HepG2 (cell line): ENCODE measurements around the gene MDP1. TPM values are rescaled to one million over a fixed set of nuclear protein-coding genes. Genes with fewer than 3 reads are reported as not detected.

ENCODE experiments used
- ATAC-seq: fragments of 200-7000 bp; cut with Tn5 transposase; 3 replicates; pipeline ENCODE4 v1.9.1; 2020; ENCODE audit warnings: mild to moderate bottlenecking, moderate library complexity
- BruUV-seq: library from RNA; stranded (reverse); fragments of 400-500 nt; replicated peaks from 2 replicates; lab custom pipeline; 2021; lab: Mats Ljungman, UMichigan
- CTCF ChIA-PET: fragments of 300-600 bp; formaldehyde crosslinking; extraction: SDS; loops from one replicate; lab custom pipeline; 2021; ENCODE audit warnings: low total read pairs, inconsistent platforms, low intra/inter-chr PET ratio; lab: Yijun Ruan, JAX
- POLR2A ChIA-PET: fragments of 350-600 bp; sonication (Branson Sonifier 250); formaldehyde crosslinking; loops from one replicate; lab custom pipeline; 2020; ENCODE audit warnings: antibody characterized with exemption, inconsistent platforms; lab: Yijun Ruan, JAX
- DNase-seq: peaks from one replicate; pipeline ENCODE4 v3.0.0-alpha.2; 2015; ENCODE audit warnings: low spot score
- FAIRE-seq: peaks from 3 replicates; lab custom pipeline; 2011; peaks lifted over from hg19 to GRCh38; lab: Jason Lieb, UNC
- H2AFZ ChIP-seq: one replicate; pipeline ENCODE4 v1.6.1; 2011; ENCODE audit warnings: low read length, inconsistent platforms
- H3K27ac ChIP-seq: fragments of 300-600 bp; 3 replicates; pipeline ENCODE4 v1.8.0; 2011; ENCODE audit warnings: mixed run types, mild to moderate bottlenecking, mixed read lengths, low read length, inconsistent platforms; ENCODE audit not compliant: insufficient read depth; ENCODE audit errors: extremely low read length
- H3K27me3 ChIP-seq, 2 experiments: fragments of 200-600 bp in 1 of 2; 2 replicates in 1 of 2; 3 replicates in 1 of 2; pipeline versions ENCODE4 v1.6.0 to v1.8.0; 2011; ENCODE audit warnings: low read length in 2 of 2, mild to moderate bottlenecking in 2 of 2, moderate library complexity in 2 of 2, inconsistent platforms in 1 of 2; ENCODE audit not compliant: insufficient read depth in 2 of 2, control insufficient read depth in 1 of 2
- H3K36me3 ChIP-seq, 2 experiments: fragments of 200-600 bp in 1 of 2; replicated peaks in 1 of 2; 2 replicates in 1 of 2; 3 replicates in 1 of 2; pipeline versions ENCODE4 v1.5.1 to v1.8.0; 2011; ENCODE audit warnings: low read length in 2 of 2, inconsistent platforms in 1 of 2; ENCODE audit not compliant: insufficient read depth in 2 of 2, control insufficient read depth in 1 of 2
- H3K4me1 ChIP-seq: 2 replicates; pipeline ENCODE4 v1.5.1; 2012; ENCODE audit warnings: low read length, inconsistent platforms; ENCODE audit not compliant: insufficient read depth
- H3K4me2 ChIP-seq: 2 replicates; pipeline ENCODE4 v1.6.0; 2011; ENCODE audit warnings: low read depth, low read length, inconsistent platforms
- H3K4me3 ChIP-seq, 3 experiments: fragments of 200-600 bp in 1 of 3; sonication (generic), shearing (Covaris generic) in 1 of 3; replicated peaks in 1 of 3; 2 replicates each; pipeline ENCODE4 v1.5.1; 2011 to 2016; ENCODE audit warnings: low read length in 3 of 3, inconsistent platforms in 2 of 3, low read depth in 2 of 3, mild to moderate bottlenecking in 2 of 3, control low read depth in 1 of 3, mixed read lengths in 1 of 3; ENCODE audit not compliant: insufficient read depth in 1 of 3
- H3K79me2 ChIP-seq: one replicate; pipeline ENCODE4 v1.6.1; 2011; ENCODE audit warnings: low read length, inconsistent platforms; ENCODE audit not compliant: insufficient read depth
- H3K9ac ChIP-seq: 2 replicates; pipeline ENCODE4 v1.6.0; 2011; ENCODE audit warnings: mild to moderate bottlenecking, low read depth, low read length, inconsistent platforms; ENCODE audit not compliant: insufficient read depth
- H3K9me3 ChIP-seq: 2 replicates; pipeline ENCODE4 v1.5.1; 2012; ENCODE audit warnings: mild to moderate bottlenecking, low read length
- H4K20me1 ChIP-seq: 2 replicates; pipeline ENCODE4 v1.6.0; 2011; ENCODE audit warnings: inconsistent platforms, mild to moderate bottlenecking, low read length, moderate library complexity; ENCODE audit not compliant: insufficient read depth
- AGO2 ChIP-seq: fragments of 200-400 bp; formaldehyde crosslinking; optimal IDR thresholded peaks from 2 replicates; pipeline ENCODE3; 2017; ENCODE audit warnings: mild to moderate bottlenecking, low read depth, low read length, moderate library complexity
- ATF7 ChIP-seq, 2 experiments: fragments of 450-650 bp in 1 of 2; sonication (generic) in 1 of 2; formaldehyde crosslinking in 1 of 2; IDR thresholded peaks; 2 replicates each; pipeline versions ENCODE4 v1.4.0 to v1.6.1; 2016 to 2020; ENCODE audit warnings: antibody characterized with exemption in 1 of 2, mild to moderate bottlenecking in 1 of 2, missing genetic modification reagents in 1 of 2
- NFYB ChIP-seq: sonication (generic); formaldehyde crosslinking; IDR thresholded peaks from 2 replicates; pipeline ENCODE4 v1.4.0; 2020; ENCODE audit warnings: missing genetic modification reagents
- NRL ChIP-seq: sonication (generic); formaldehyde crosslinking; IDR thresholded peaks from 2 replicates; pipeline ENCODE4 v1.5.0; 2020; ENCODE audit warnings: missing genetic modification reagents, mild to moderate bottlenecking, moderate library complexity, borderline replicate concordance
- SIN3B ChIP-seq: fragments of 150-350 bp; IDR thresholded peaks from 2 replicates; pipeline ENCODE4 v1.6.1; 2014; ENCODE audit warnings: low read length
- ZNF263 ChIP-seq: sonication (generic); formaldehyde crosslinking; IDR thresholded peaks from 2 replicates; pipeline ENCODE4 v1.4.0; 2020; ENCODE audit warnings: missing genetic modification reagents
- ZNF547 ChIP-seq: sonication (generic); formaldehyde crosslinking; IDR thresholded peaks from 2 replicates; pipeline ENCODE4 v1.5.1; 2020; ENCODE audit warnings: mild to moderate bottlenecking, missing genetic modification reagents
- ZNF83 ChIP-seq: sonication (generic); formaldehyde crosslinking; IDR thresholded peaks from 2 replicates; pipeline ENCODE4 v1.4.0; 2020; ENCODE audit warnings: missing genetic modification reagents, mild to moderate bottlenecking, borderline replicate concordance
- WGBS: methylation state at CpG from one replicate; pipeline ENCODE4 v1.1.6; 2017; ENCODE audit warnings: low lambda C conversion rate; 5-methylcytosine and 5-hydroxymethylcytosine counted together
- in situ Hi-C: cut with HindIII; loops from 2 replicates; pipeline ENCODE4 v1.10.0; 2017; ENCODE audit warnings: low pct_unique_long_range_greater_than_20kb; ENCODE audit not compliant: extremely low pct_ligation_motif_present
- intact Hi-C: fragments of 100-400 bp; cut with micrococcal nuclease; formaldehyde crosslinking; loops from one replicate; pipeline ENCODE4 v1.10.0; 2022; ENCODE audit not compliant: unreplicated experiment
- polyA plus RNA-seq, 8 experiments: library from polyadenylated mRNA; depleted of rRNA in 3 of 8; stranded (reverse) in 7 of 8; unstranded in 1 of 8; fragments of >200 nt; fragmentation: Illumina TruSeq in 4 of 8; extraction: Trizol in 4 of 8; gene quantifications; 2 replicates each; pipeline versions ENCODE4 v1.2.1 to v1.2.3, GENCODE V29; 2011 to 2016; ENCODE audit warnings: low read depth in 4 of 8, missing spikeins in 1 of 8, mixed read lengths in 1 of 8; ENCODE audit not compliant: insufficient read depth in 1 of 8
- total RNA-seq, 5 experiments: library from RNA; depleted of rRNA; stranded (reverse); fragments of >200 nt; fragmentation: Illumina TruSeq; extraction: Trizol; gene quantifications; 2 replicates each; pipeline ENCODE4 v1.2.3, GENCODE V29; 2016; ENCODE audit warnings: low read depth in 1 of 5
- TF ChIP-seq, protein P1 (sequence below): sonication (generic); formaldehyde crosslinking; IDR thresholded peaks from 2 replicates; pipeline ENCODE4 v1.4.0; 2020; ENCODE audit warnings: missing genetic modification reagents
- TF ChIP-seq, protein P2 (sequence below): sonication (generic); formaldehyde crosslinking; IDR thresholded peaks from 2 replicates; pipeline ENCODE4 v1.9.0; 2021; ENCODE audit warnings: missing genetic modification reagents, mild to moderate bottlenecking, borderline replicate concordance

MDP1 gene
- total and polyA plus RNA-seq, 2 of the 13 experiments (the other 11 are each of a cell fraction or from before 2014, with no cell fraction given), result 44.1 to 48.7 TPM

DNA sequence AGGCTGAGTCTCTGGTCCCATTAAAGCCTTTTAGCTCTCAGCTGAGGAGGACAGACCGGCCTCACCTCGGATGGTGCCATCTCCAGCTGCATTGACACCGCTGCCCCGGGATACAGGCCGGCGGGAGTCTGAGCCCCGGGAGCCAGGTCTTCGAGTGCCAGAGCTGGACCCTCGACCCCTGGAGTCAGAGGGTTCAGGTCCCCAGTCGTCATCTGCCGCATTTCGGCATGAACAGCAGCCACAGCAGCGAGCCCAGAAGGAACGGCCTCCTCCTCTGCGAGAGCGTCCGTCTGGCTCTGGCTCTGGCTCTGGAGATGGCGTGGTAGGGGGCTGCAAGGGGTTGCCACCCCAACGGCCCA is 46.1 kb upstream of the MDP1 start:
- no peak overlapping the region for H2AFZ ChIP-seq
- ATAC-seq, result no peak
- no peak overlapping the region for H3K27ac ChIP-seq
- TF ChIP-seq NFYB (CRISPR knock-in tag) (no peak), NRL (CRISPR knock-in tag) (0 out of 2 replicates have a peak, but pooled peaks have one; percentile 2), AGO2 (peak; percentile 22), ZNF263 (CRISPR knock-in tag) (no peak)
- TF ChIP-seq, all 625 proteins: peak for 2
- Histone ChIP-seq H3K9ac (no peak overlapping the region), H3K36me3 (peaks cover 9 to 19% of the 10 kb centered on the region in 2 experiments; a peak in 4 of 5 replicates), H3K79me2 (no peaks in the 10 kb centered on the region), H3K9me3 (no peaks in the 10 kb centered on the region), H3K4me1 (peaks cover 16% of the 10 kb centered on the region), H3K27me3 (no peaks in the 10 kb centered on the region), H3K4me3 (no peak overlapping the region), H3K4me2 (no peak overlapping the region), H4K20me1 (no peaks in the 10 kb centered on the region)
- DNase-seq (no peak), FAIRE-seq (no peak)
- intact Hi-C loops, result no loop called here
- CTCF ChIA-PET, result no interaction called here
- in situ Hi-C loops, result no loop called here
- BruUV-seq, result no TSS peak
- 89% methylated on average over 19 of the region's 19 CpGs for WGBS
- POLR2A ChIA-PET, result interaction anchor here (0.8 to 16.5 kb wide), 5 partner anchors 8 to 170 kb away, joined by 3 to 435 read pairs (median 8); partner anchors contain the start of genes DHRS1, NOP9, RABGGTA and TINF2

DNA sequence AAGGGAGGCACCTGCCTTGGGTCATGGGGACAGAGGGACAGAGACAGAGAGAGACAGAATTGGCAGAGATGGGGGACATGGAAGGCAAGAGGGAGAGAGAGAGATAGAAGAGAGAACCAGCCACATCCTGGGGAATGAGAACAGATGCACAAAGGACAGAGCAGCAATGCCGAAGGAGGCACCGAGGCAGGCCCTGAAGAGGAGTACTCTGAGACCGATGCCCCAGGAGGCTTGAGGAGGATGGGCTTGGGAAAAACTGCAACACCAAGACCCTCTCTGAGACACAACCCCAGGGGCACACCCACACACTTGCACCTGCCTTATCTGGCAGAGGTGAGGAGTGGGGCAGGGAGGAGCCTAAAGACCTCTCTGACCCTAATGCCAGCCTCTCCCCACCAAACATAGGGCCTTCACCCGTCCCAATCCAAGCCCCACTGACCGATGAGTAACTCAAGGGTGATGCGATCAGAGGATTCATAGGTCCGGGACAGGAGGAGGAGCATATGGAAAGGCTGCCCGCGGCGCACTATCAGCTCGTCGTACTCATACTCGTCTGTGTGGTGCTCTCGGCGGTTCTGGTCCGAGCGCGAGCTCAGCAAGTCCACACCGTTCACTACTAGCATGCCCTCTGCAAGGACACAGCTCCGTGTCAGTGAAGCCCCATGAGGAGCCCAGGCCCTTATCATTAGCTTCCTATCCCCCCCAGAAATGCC is 45.5 kb upstream of the MDP1 start:
- ATAC-seq (no peak), FAIRE-seq (no peak), DNase-seq (no peak)
- Histone ChIP-seq H3K9ac (no peak overlapping the region), H3K4me2 (no peak overlapping the region), H2AFZ (no peak overlapping the region), H3K9me3 (no peaks in the 10 kb centered on the region), H3K27me3 (no peaks in the 10 kb centered on the region), H3K4me3 (no peak overlapping the region), H4K20me1 (no peaks in the 10 kb centered on the region), H3K4me1 (peaks cover 21% of the 10 kb centered on the region), H3K36me3 (peaks cover 4 to 13% of the 10 kb centered on the region in 2 experiments; a peak in 4 of 5 replicates), H3K27ac (no peak overlapping the region), H3K79me2 (no peaks in the 10 kb centered on the region)
- in situ Hi-C loops (no loop called here), intact Hi-C loops (no loop called here)
- WGBS, result 92% methylated on average over 20 of the region's 20 CpGs
- POLR2A ChIA-PET, result interaction anchor here (0.8 to 16.5 kb wide), 4 partner anchors 8 to 170 kb away, joined by 3 to 435 read pairs (median 131); partner anchors contain the start of genes RABGGTA and TINF2
- no TSS peak for BruUV-seq
- CTCF ChIA-PET, result no interaction called here
- TF ChIP-seq ZNF83 (CRISPR knock-in tag), result peak; percentile 62; the same call in 1 of the 2 replicates
- no peak for TF ChIP-seq SIN3B
- TF ChIP-seq ATF7 (IDR thresholded peaks at IDR 0.05), result no peak
- TF ChIP-seq ATF7 (CRISPR knock-in tag; IDR thresholded peaks at IDR 0.05), result peak; percentile 33; the same call in 1 of the 2 replicates
- TF ChIP-seq, protein P1, sequence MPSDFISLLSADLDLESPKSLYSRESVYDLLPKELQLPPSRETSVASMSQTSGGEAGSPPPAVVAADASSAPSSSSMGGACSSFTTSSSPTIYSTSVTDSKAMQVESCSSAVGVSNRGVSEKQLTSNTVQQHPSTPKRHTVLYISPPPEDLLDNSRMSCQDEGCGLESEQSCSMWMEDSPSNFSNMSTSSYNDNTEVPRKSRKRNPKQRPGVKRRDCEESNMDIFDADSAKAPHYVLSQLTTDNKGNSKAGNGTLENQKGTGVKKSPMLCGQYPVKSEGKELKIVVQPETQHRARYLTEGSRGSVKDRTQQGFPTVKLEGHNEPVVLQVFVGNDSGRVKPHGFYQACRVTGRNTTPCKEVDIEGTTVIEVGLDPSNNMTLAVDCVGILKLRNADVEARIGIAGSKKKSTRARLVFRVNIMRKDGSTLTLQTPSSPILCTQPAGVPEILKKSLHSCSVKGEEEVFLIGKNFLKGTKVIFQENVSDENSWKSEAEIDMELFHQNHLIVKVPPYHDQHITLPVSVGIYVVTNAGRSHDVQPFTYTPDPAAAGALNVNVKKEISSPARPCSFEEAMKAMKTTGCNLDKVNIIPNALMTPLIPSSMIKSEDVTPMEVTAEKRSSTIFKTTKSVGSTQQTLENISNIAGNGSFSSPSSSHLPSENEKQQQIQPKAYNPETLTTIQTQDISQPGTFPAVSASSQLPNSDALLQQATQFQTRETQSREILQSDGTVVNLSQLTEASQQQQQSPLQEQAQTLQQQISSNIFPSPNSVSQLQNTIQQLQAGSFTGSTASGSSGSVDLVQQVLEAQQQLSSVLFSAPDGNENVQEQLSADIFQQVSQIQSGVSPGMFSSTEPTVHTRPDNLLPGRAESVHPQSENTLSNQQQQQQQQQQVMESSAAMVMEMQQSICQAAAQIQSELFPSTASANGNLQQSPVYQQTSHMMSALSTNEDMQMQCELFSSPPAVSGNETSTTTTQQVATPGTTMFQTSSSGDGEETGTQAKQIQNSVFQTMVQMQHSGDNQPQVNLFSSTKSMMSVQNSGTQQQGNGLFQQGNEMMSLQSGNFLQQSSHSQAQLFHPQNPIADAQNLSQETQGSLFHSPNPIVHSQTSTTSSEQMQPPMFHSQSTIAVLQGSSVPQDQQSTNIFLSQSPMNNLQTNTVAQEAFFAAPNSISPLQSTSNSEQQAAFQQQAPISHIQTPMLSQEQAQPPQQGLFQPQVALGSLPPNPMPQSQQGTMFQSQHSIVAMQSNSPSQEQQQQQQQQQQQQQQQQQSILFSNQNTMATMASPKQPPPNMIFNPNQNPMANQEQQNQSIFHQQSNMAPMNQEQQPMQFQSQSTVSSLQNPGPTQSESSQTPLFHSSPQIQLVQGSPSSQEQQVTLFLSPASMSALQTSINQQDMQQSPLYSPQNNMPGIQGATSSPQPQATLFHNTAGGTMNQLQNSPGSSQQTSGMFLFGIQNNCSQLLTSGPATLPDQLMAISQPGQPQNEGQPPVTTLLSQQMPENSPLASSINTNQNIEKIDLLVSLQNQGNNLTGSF (CRISPR knock-in tag), result 0 out of 2 replicates have a peak, but pooled peaks have one; percentile 23
- TF ChIP-seq, protein P2, sequence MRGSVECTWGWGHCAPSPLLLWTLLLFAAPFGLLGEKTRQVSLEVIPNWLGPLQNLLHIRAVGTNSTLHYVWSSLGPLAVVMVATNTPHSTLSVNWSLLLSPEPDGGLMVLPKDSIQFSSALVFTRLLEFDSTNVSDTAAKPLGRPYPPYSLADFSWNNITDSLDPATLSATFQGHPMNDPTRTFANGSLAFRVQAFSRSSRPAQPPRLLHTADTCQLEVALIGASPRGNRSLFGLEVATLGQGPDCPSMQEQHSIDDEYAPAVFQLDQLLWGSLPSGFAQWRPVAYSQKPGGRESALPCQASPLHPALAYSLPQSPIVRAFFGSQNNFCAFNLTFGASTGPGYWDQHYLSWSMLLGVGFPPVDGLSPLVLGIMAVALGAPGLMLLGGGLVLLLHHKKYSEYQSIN (CRISPR knock-in tag), result peak; percentile 60; the same call in 1 of the 2 replicates
- 0 out of 2 replicates have a peak, but pooled peaks have one; percentile 2 for TF ChIP-seq NRL (CRISPR knock-in tag)
- no peak for TF ChIP-seq ZNF547
